HepG2 (cell line): Measurements from ENCODE around the gene KCNT2. TPM values are rescaled to one million over a fixed set of nuclear protein-coding genes. Genes with fewer than 3 reads are reported as not detected.

Source experiments
- ATAC-seq: fragments of 200-7000 bp; cut with Tn5 transposase; 3 replicates; pipeline ENCODE4 v1.9.1; 2020; ENCODE audit warnings: mild to moderate bottlenecking, moderate library complexity
- BruUV-seq: library from RNA; stranded (reverse); fragments of 400-500 nt; replicated peaks from 2 replicates; lab custom pipeline; 2021; lab: Mats Ljungman, UMichigan
- CTCF ChIA-PET: fragments of 300-600 bp; formaldehyde crosslinking; extraction: SDS; loops from one replicate; lab custom pipeline; 2021; ENCODE audit warnings: low total read pairs, inconsistent platforms, low intra/inter-chr PET ratio; lab: Yijun Ruan, JAX
- POLR2A ChIA-PET: fragments of 350-600 bp; sonication (Branson Sonifier 250); formaldehyde crosslinking; loops from one replicate; lab custom pipeline; 2020; ENCODE audit warnings: antibody characterized with exemption, inconsistent platforms; lab: Yijun Ruan, JAX
- DNase-seq: peaks from one replicate; pipeline ENCODE4 v3.0.0-alpha.2; 2015; ENCODE audit warnings: low spot score
- FAIRE-seq: peaks from 3 replicates; lab custom pipeline; 2011; peaks lifted over from hg19 to GRCh38; lab: Jason Lieb, UNC
- H2AFZ ChIP-seq: one replicate; pipeline ENCODE4 v1.6.1; 2011; ENCODE audit warnings: low read length, inconsistent platforms
- H3K27ac ChIP-seq: fragments of 300-600 bp; 3 replicates; pipeline ENCODE4 v1.8.0; 2011; ENCODE audit warnings: mixed run types, mild to moderate bottlenecking, mixed read lengths, low read length, inconsistent platforms; ENCODE audit not compliant: insufficient read depth; ENCODE audit errors: extremely low read length
- H3K27me3 ChIP-seq, 2 experiments: fragments of 200-600 bp in 1 of 2; 2 replicates in 1 of 2; 3 replicates in 1 of 2; pipeline versions ENCODE4 v1.6.0 to v1.8.0; 2011; ENCODE audit warnings: low read length in 2 of 2, mild to moderate bottlenecking in 2 of 2, moderate library complexity in 2 of 2, inconsistent platforms in 1 of 2; ENCODE audit not compliant: insufficient read depth in 2 of 2, control insufficient read depth in 1 of 2
- H3K36me3 ChIP-seq, 2 experiments: fragments of 200-600 bp in 1 of 2; replicated peaks in 1 of 2; 2 replicates in 1 of 2; 3 replicates in 1 of 2; pipeline versions ENCODE4 v1.5.1 to v1.8.0; 2011; ENCODE audit warnings: low read length in 2 of 2, inconsistent platforms in 1 of 2; ENCODE audit not compliant: insufficient read depth in 2 of 2, control insufficient read depth in 1 of 2
- H3K4me1 ChIP-seq: 2 replicates; pipeline ENCODE4 v1.5.1; 2012; ENCODE audit warnings: low read length, inconsistent platforms; ENCODE audit not compliant: insufficient read depth
- H3K4me2 ChIP-seq: 2 replicates; pipeline ENCODE4 v1.6.0; 2011; ENCODE audit warnings: low read depth, low read length, inconsistent platforms
- H3K4me3 ChIP-seq, 3 experiments: fragments of 200-600 bp in 1 of 3; sonication (generic), shearing (Covaris generic) in 1 of 3; replicated peaks in 1 of 3; 2 replicates each; pipeline ENCODE4 v1.5.1; 2011 to 2016; ENCODE audit warnings: low read length in 3 of 3, inconsistent platforms in 2 of 3, low read depth in 2 of 3, mild to moderate bottlenecking in 2 of 3, control low read depth in 1 of 3, mixed read lengths in 1 of 3; ENCODE audit not compliant: insufficient read depth in 1 of 3
- H3K79me2 ChIP-seq: one replicate; pipeline ENCODE4 v1.6.1; 2011; ENCODE audit warnings: low read length, inconsistent platforms; ENCODE audit not compliant: insufficient read depth
- H3K9ac ChIP-seq: 2 replicates; pipeline ENCODE4 v1.6.0; 2011; ENCODE audit warnings: mild to moderate bottlenecking, low read depth, low read length, inconsistent platforms; ENCODE audit not compliant: insufficient read depth
- H3K9me3 ChIP-seq: 2 replicates; pipeline ENCODE4 v1.5.1; 2012; ENCODE audit warnings: mild to moderate bottlenecking, low read length
- H4K20me1 ChIP-seq: 2 replicates; pipeline ENCODE4 v1.6.0; 2011; ENCODE audit warnings: inconsistent platforms, mild to moderate bottlenecking, low read length, moderate library complexity; ENCODE audit not compliant: insufficient read depth
- ELF3 ChIP-seq: IDR thresholded peaks from 2 replicates; pipeline ENCODE4 v1.6.1; 2016; ENCODE audit warnings: missing genetic modification reagents, missing compliant biosample characterization
- FOSL1 ChIP-seq: sonication (generic); formaldehyde crosslinking; IDR thresholded peaks from 2 replicates; pipeline ENCODE4 v1.9.0; 2021; ENCODE audit warnings: missing genetic modification reagents, borderline replicate concordance
- LRRFIP1 ChIP-seq: sonication (generic); formaldehyde crosslinking; conservative IDR thresholded peaks from 2 replicates; pipeline ENCODE4 v1.4.0; 2020; ENCODE audit warnings: missing genetic modification reagents
- MBNL3 ChIP-seq: fragments of 250-450 bp; sonication (Bioruptor Pico); conservative IDR thresholded peaks from 2 replicates; pipeline ENCODE4 v1.8.0; 2022; ENCODE audit warnings: mild to moderate bottlenecking, inconsistent platforms
- NR2F2 ChIP-seq: IDR thresholded peaks from 2 replicates; pipeline ENCODE4 v1.6.1; 2012; ENCODE audit warnings: low read depth, inconsistent platforms, borderline replicate concordance
- PHB2 ChIP-seq: fragments of 450-650 bp; IDR thresholded peaks from 2 replicates; pipeline ENCODE4 v1.6.1; 2018; ENCODE audit not compliant: partially characterized antibody
- SMARCE1 ChIP-seq: fragments of 450-650 bp; IDR thresholded peaks from 2 replicates; pipeline ENCODE4 v1.6.1; 2017; ENCODE audit warnings: borderline replicate concordance
- ZNF180 ChIP-seq: sonication (generic); formaldehyde crosslinking; IDR thresholded peaks from 2 replicates; pipeline ENCODE4 v1.4.0; 2020; ENCODE audit warnings: low read depth, missing genetic modification reagents, borderline replicate concordance
- ZNF343 ChIP-seq: sonication (generic); formaldehyde crosslinking; IDR thresholded peaks from 2 replicates; pipeline ENCODE4 v1.4.0; 2020; ENCODE audit warnings: mild to moderate bottlenecking, missing genetic modification reagents
- ZNF567 ChIP-seq: sonication (generic); formaldehyde crosslinking; IDR thresholded peaks from 2 replicates; pipeline ENCODE4 v1.8.1; 2023; ENCODE audit warnings: mild to moderate bottlenecking, missing genetic modification reagents, borderline replicate concordance
- ZNF770 ChIP-seq: sonication (generic); formaldehyde crosslinking; IDR thresholded peaks from 2 replicates; pipeline ENCODE4 v1.5.0; 2020; ENCODE audit warnings: mild to moderate bottlenecking, missing genetic modification reagents
- WGBS: methylation state at CpG from one replicate; pipeline ENCODE4 v1.1.6; 2017; ENCODE audit warnings: low lambda C conversion rate; 5-methylcytosine and 5-hydroxymethylcytosine counted together
- in situ Hi-C: cut with HindIII; loops from 2 replicates; pipeline ENCODE4 v1.10.0; 2017; ENCODE audit warnings: low pct_unique_long_range_greater_than_20kb; ENCODE audit not compliant: extremely low pct_ligation_motif_present
- intact Hi-C: fragments of 100-400 bp; cut with micrococcal nuclease; formaldehyde crosslinking; loops from one replicate; pipeline ENCODE4 v1.10.0; 2022; ENCODE audit not compliant: unreplicated experiment
- polyA plus RNA-seq, 8 experiments: library from polyadenylated mRNA; depleted of rRNA in 3 of 8; stranded (reverse) in 7 of 8; unstranded in 1 of 8; fragments of >200 nt; fragmentation: Illumina TruSeq in 4 of 8; extraction: Trizol in 4 of 8; gene quantifications; 2 replicates each; pipeline versions ENCODE4 v1.2.1 to v1.2.3, GENCODE V29; 2011 to 2016; ENCODE audit warnings: low read depth in 4 of 8, missing spikeins in 1 of 8, mixed read lengths in 1 of 8; ENCODE audit not compliant: insufficient read depth in 1 of 8
- total RNA-seq, 5 experiments: library from RNA; depleted of rRNA; stranded (reverse); fragments of >200 nt; fragmentation: Illumina TruSeq; extraction: Trizol; gene quantifications; 2 replicates each; pipeline ENCODE4 v1.2.3, GENCODE V29; 2016; ENCODE audit warnings: low read depth in 1 of 5
- TF ChIP-seq, protein P1 (sequence below): sonication (generic); formaldehyde crosslinking; IDR thresholded peaks from 2 replicates; pipeline ENCODE4 v1.4.0; 2020; ENCODE audit warnings: mild to moderate bottlenecking, missing genetic modification reagents
- TF ChIP-seq, protein P2 (sequence below): sonication (generic); formaldehyde crosslinking; IDR thresholded peaks from 2 replicates; pipeline ENCODE4 v1.5.1; 2020; ENCODE audit warnings: mild to moderate bottlenecking, missing genetic modification reagents, borderline replicate concordance

The KCNT2 gene
- total and polyA plus RNA-seq, 2 of the 13 experiments (the other 11 are each of a cell fraction or from before 2014, with no cell fraction given), result not detected

GRCh38 chr1:196323869-196324268 lies 284.4 kb downstream of the KCNT2 start:
- Histone ChIP-seq H3K9ac (no peak overlapping the region), H3K4me1 (no peaks in the 10 kb centered on the region), H3K4me3 (no peak overlapping the region), H3K4me2 (no peak overlapping the region), H3K79me2 (no peaks in the 10 kb centered on the region), H3K9me3 (no peaks in the 10 kb centered on the region), H3K36me3 (no peaks in the 10 kb centered on the region), H3K27ac (no peak overlapping the region), H3K27me3 (no peaks in the 10 kb centered on the region; a peak in 1 of 5 replicates), H2AFZ (no peak overlapping the region), H4K20me1 (no peaks in the 10 kb centered on the region)
- no TSS peak for BruUV-seq
- DNase-seq (no peak), ATAC-seq (no peak), FAIRE-seq (no peak)
- intact Hi-C loops, result no loop called here
- 1% methylated on average over 3 of the region's 3 CpGs for WGBS
- in situ Hi-C loops, result loop anchor here (25.0 kb wide), 1 partner anchor 187 kb away; no protein-coding TSS in a partner anchor
- ChIA-PET CTCF (no interaction called here), POLR2A (no interaction called here)
- TF ChIP-seq ELF3 (CRISPR knock-in tag) (no peak), LRRFIP1 (CRISPR knock-in tag) (no peak), MBNL3 (CRISPR knock-in tag) (no peak), FOSL1 (CRISPR knock-in tag) (no peak), PHB2 (no peak), ZNF770 (no peak), NR2F2 (no peak), ZNF567 (no peak), ZNF180 (CRISPR knock-in tag) (no peak), ZNF343 (CRISPR knock-in tag) (no peak), SMARCE1 (no peak)
- TF ChIP-seq, protein P1, sequence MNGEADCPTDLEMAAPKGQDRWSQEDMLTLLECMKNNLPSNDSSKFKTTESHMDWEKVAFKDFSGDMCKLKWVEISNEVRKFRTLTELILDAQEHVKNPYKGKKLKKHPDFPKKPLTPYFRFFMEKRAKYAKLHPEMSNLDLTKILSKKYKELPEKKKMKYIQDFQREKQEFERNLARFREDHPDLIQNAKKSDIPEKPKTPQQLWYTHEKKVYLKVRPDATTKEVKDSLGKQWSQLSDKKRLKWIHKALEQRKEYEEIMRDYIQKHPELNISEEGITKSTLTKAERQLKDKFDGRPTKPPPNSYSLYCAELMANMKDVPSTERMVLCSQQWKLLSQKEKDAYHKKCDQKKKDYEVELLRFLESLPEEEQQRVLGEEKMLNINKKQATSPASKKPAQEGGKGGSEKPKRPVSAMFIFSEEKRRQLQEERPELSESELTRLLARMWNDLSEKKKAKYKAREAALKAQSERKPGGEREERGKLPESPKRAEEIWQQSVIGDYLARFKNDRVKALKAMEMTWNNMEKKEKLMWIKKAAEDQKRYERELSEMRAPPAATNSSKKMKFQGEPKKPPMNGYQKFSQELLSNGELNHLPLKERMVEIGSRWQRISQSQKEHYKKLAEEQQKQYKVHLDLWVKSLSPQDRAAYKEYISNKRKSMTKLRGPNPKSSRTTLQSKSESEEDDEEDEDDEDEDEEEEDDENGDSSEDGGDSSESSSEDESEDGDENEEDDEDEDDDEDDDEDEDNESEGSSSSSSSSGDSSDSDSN (CRISPR knock-in tag), result no peak
- TF ChIP-seq, protein P2, sequence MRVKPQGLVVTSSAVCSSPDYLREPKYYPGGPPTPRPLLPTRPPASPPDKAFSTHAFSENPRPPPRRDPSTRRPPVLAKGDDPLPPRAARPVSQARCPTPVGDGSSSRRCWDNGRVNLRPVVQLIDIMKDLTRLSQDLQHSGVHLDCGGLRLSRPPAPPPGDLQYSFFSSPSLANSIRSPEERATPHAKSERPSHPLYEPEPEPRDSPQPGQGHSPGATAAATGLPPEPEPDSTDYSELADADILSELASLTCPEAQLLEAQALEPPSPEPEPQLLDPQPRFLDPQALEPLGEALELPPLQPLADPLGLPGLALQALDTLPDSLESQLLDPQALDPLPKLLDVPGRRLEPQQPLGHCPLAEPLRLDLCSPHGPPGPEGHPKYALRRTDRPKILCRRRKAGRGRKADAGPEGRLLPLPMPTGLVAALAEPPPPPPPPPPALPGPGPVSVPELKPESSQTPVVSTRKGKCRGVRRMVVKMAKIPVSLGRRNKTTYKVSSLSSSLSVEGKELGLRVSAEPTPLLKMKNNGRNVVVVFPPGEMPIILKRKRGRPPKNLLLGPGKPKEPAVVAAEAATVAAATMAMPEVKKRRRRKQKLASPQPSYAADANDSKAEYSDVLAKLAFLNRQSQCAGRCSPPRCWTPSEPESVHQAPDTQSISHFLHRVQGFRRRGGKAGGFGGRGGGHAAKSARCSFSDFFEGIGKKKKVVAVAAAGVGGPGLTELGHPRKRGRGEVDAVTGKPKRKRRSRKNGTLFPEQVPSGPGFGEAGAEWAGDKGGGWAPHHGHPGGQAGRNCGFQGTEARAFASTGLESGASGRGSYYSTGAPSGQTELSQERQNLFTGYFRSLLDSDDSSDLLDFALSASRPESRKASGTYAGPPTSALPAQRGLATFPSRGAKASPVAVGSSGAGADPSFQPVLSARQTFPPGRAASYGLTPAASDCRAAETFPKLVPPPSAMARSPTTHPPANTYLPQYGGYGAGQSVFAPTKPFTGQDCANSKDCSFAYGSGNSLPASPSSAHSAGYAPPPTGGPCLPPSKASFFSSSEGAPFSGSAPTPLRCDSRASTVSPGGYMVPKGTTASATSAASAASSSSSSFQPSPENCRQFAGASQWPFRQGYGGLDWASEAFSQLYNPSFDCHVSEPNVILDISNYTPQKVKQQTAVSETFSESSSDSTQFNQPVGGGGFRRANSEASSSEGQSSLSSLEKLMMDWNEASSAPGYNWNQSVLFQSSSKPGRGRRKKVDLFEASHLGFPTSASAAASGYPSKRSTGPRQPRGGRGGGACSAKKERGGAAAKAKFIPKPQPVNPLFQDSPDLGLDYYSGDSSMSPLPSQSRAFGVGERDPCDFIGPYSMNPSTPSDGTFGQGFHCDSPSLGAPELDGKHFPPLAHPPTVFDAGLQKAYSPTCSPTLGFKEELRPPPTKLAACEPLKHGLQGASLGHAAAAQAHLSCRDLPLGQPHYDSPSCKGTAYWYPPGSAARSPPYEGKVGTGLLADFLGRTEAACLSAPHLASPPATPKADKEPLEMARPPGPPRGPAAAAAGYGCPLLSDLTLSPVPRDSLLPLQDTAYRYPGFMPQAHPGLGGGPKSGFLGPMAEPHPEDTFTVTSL (CRISPR knock-in tag), result no peak
